ENCODE results near the gene IGIP.

The IGIP gene

GRCh38 chr5:140159014-140159927, 33.5 kb downstream of the IGIP start:
- no peak for ATAC-seq
- no peak for TF ChIP-seq SNAI2 (CRISPR knock-in tag; IDR thresholded peaks at IDR 0.05)
- TF ChIP-seq ZFP30 (CRISPR knock-in tag; IDR thresholded peaks at IDR 0.05): no peak
- no peak for TF ChIP-seq PPARA (CRISPR knock-in tag; IDR thresholded peaks at IDR 0.05; ENCODE audit: borderline replicate concordance)
- TF ChIP-seq TOX (CRISPR knock-in tag; IDR thresholded peaks at IDR 0.05; ENCODE audit: borderline replicate concordance): no peak
- no peak for TF ChIP-seq ZNF8 (CRISPR knock-in tag; IDR thresholded peaks at IDR 0.05)
- no peak for TF ChIP-seq BACH2 (CRISPR knock-in tag; IDR thresholded peaks at IDR 0.05; ENCODE audit: borderline replicate concordance)
- no peak for TF ChIP-seq OSR1 (CRISPR knock-in tag; IDR thresholded peaks at IDR 0.05)
- no peak for TF ChIP-seq ZFP3 (CRISPR knock-in tag; IDR thresholded peaks at IDR 0.05)
- TF ChIP-seq ISL1 (CRISPR knock-in tag; IDR thresholded peaks at IDR 0.05): no peak
- TF ChIP-seq ZC3H10 (CRISPR knock-in tag; IDR thresholded peaks at IDR 0.05): no peak
- no peak for TF ChIP-seq ARNTL (CRISPR knock-in tag; IDR thresholded peaks at IDR 0.05; ENCODE audit: borderline replicate concordance, low read depth)
- TF ChIP-seq CSDC2 (CRISPR knock-in tag; IDR thresholded peaks at IDR 0.05): no peak
- TF ChIP-seq ZNF565 (CRISPR knock-in tag; conservative IDR thresholded peaks at IDR 0.05; ENCODE audit: low read depth): no peak
- TF ChIP-seq ZNF70 (CRISPR knock-in tag; IDR thresholded peaks at IDR 0.05): no peak
- no peak for TF ChIP-seq RARB (CRISPR knock-in tag; IDR thresholded peaks at IDR 0.05)
- no peak for TF ChIP-seq GLIS3 (CRISPR knock-in tag; IDR thresholded peaks at IDR 0.05)
- no peak for TF ChIP-seq TCF4 (CRISPR knock-in tag; IDR thresholded peaks at IDR 0.05; ENCODE audit: borderline replicate concordance)
- TF ChIP-seq PATZ1 (CRISPR knock-in tag; IDR thresholded peaks at IDR 0.05; ENCODE audit: borderline replicate concordance): no peak

- TF ChIP-seq ARNTL (CRISPR knock-in tag; IDR thresholded peaks at IDR 0.05; ENCODE audit: borderline replicate concordance, low read depth) (no peak), OSR1 (CRISPR knock-in tag; IDR thresholded peaks at IDR 0.05) (no peak), TOX (CRISPR knock-in tag; IDR thresholded peaks at IDR 0.05; ENCODE audit: borderline replicate concordance) (no peak), ZNF70 (CRISPR knock-in tag; IDR thresholded peaks at IDR 0.05) (no peak), CREB5 (CRISPR knock-in tag; IDR thresholded peaks at IDR 0.05; ENCODE audit: low read depth) (no peak), ZFP30 (CRISPR knock-in tag; IDR thresholded peaks at IDR 0.05) (no peak), BACH2 (CRISPR knock-in tag; IDR thresholded peaks at IDR 0.05; ENCODE audit: borderline replicate concordance) (no peak), ZNF565 (CRISPR knock-in tag; conservative IDR thresholded peaks at IDR 0.05; ENCODE audit: low read depth) (no peak), RARB (CRISPR knock-in tag; IDR thresholded peaks at IDR 0.05) (no peak), PPARA (CRISPR knock-in tag; IDR thresholded peaks at IDR 0.05; ENCODE audit: borderline replicate concordance) (no peak), SNAI2 (CRISPR knock-in tag; IDR thresholded peaks at IDR 0.05) (no peak), ZNF8 (CRISPR knock-in tag; IDR thresholded peaks at IDR 0.05) (no peak), TCF4 (CRISPR knock-in tag; IDR thresholded peaks at IDR 0.05; ENCODE audit: borderline replicate concordance) (no peak), TSHZ2 (CRISPR knock-in tag; IDR thresholded peaks at IDR 0.05) (no peak), CSDC2 (CRISPR knock-in tag; IDR thresholded peaks at IDR 0.05) (no peak), PATZ1 (CRISPR knock-in tag; IDR thresholded peaks at IDR 0.05; ENCODE audit: borderline replicate concordance) (no peak), ZFP3 (CRISPR knock-in tag; IDR thresholded peaks at IDR 0.05) (no peak), ESRRG (CRISPR knock-in tag; IDR thresholded peaks at IDR 0.05) (no peak)
- TF ChIP-seq, protein P1, sequence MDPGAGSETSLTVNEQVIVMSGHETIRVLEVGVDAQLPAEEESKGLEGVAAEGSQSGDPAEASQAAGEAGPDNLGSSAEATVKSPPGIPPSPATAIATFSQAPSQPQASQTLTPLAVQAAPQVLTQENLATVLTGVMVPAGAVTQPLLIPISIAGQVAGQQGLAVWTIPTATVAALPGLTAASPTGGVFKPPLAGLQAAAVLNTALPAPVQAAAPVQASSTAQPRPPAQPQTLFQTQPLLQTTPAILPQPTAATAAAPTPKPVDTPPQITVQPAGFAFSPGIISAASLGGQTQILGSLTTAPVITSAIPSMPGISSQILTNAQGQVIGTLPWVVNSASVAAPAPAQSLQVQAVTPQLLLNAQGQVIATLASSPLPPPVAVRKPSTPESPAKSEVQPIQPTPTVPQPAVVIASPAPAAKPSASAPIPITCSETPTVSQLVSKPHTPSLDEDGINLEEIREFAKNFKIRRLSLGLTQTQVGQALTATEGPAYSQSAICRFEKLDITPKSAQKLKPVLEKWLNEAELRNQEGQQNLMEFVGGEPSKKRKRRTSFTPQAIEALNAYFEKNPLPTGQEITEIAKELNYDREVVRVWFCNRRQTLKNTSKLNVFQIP (CRISPR knock-in tag; IDR thresholded peaks at IDR 0.05; ENCODE audit: borderline replicate concordance, low read depth): no peak
- ATAC-seq: no peak
Measured at GRCh38 chr5:140162275-140162674, 36.5 kb downstream of the IGIP start.
